T-helper 1 cell treated with Interleukin-12 subunit alpha and Interleukin-12 subunit beta and Interleukin-4 antibody, amounts not matched to agents 30 ng/mL and 1 ng/mL, for 36 hours (primary cell): Measurements from ENCODE around the gene RTF1. TPM values are rescaled to one million over a fixed set of nuclear protein-coding genes. Genes with fewer than 3 reads are reported as not detected.

ENCODE experiments used
- intact Hi-C: fragments of 100-400 bp; cut with micrococcal nuclease; formaldehyde crosslinking; loops from one replicate; pipeline ENCODE4 v1.15.1; 2024
- total RNA-seq: library from RNA; stranded (reverse); gene quantifications from 2 replicates; pipeline ENCODE4 v1.2.3, GENCODE V29; 2022

Gene RTF1
- total RNA-seq, 1 donor from 2014 or later = 43.9 TPM

DNA sequence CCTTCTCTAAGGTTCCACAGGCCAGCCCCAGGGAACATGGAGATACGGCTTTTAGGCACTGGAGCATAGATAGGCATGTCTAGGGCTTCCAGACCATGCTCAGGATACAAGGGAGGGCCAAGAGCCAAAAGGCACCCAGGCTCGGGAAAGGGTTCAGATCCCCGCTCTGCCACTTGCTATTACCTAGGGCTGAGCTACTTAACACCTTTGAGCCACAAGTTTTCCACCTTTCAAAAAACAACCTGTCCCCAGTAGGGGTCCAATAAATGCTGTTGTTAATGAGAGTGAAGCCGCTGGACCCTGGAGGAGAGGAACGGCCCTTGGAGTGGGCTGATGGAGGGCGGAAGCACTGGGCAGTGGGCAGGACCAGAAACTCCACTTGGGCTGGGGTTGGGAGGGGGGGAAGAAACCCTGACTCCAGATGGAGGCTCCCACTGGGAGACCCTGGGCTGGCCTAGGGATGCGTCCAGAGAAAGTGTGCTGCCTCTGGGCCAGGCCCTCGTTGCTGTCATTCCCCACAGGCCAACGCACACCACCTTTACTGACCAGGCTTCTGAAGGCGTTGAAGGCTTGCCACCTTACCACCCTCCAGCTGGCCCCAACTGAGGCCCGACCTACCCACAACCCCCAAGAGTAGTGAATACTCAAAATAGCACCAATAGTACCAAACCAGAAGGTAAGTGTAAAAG lies 68.2 kb downstream of the RTF1 start:
- intact Hi-C loops = loop anchor here (10.0 kb wide), 1 partner anchor 790 kb away; the partner anchor contains the start of genes GANC and TMEM87A

- intact Hi-C loops = loop anchor here (10.0 kb wide), 1 partner anchor 789 kb away; the partner anchor contains the start of genes GANC and TMEM87A
These were observed 69.4 kb downstream of the RTF1 start for GRCh38 chr15:41486286-41486685.

DNA sequence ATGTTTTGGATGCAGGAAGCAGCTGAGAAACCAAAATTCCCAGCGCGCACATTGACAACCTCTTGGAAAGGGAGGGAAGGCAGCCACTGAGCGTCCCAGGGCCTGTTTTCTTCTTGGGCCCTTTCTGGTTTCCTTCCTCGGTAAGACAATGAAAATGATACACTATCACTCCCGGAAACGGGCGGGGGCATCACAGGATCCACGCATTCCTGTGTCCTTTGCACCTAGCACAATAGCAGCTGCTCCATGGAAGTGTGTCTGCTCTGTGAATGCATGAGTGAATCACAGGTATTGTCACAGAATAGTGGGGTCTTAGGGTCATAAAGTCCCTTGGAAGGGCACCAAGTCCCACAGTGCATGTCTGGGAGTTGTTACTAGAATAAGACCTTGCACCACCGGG lies 70.5 kb downstream of the RTF1 start:
- intact Hi-C loops = loop anchor here (10.0 kb wide), 1 partner anchor 787 kb away; the partner anchor contains the start of genes GANC and TMEM87A

GRCh38 chr15:41487802-41488201 lies 70.9 kb downstream of the RTF1 start:
- intact Hi-C loops = loop anchor here (10.0 kb wide), 1 partner anchor 787 kb away; the partner anchor contains the start of genes GANC and TMEM87A

DNA sequence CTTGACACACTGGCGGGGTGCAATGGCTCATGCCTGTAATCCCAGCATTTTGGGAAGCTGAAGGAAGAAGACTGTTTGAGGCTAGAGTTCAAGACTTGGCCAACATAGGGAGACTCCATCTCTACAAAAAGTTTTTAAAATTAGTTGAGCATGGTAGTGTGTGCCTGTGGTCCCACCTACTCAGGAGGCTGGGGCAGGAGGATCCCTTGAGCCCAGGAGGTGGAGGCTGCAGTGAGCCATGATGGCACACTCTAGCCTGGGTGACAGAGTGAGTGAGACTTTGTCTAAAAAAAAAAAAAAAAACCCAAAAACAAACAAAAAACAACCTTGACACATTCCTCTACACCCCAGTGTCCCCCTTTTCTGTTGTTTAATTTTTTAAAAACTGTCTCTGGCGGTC lies 72.7 kb downstream of the RTF1 start:
- intact Hi-C loops = loop anchor here (1.0 to 10.0 kb wide), 8 partner anchors 55 to 785 kb away; partner anchors contain the start of genes CHAC1, GANC, JMJD7 and MGA

- intact Hi-C loops = loop anchor here (1.0 to 5.0 kb wide), 7 partner anchors 54 to 538 kb away; partner anchors contain the start of genes CHAC1, JMJD7, MGA and NDUFAF1
These were observed 73.5 kb downstream of the RTF1 start for GRCh38 chr15:41490355-41490754.

- intact Hi-C loops = loop anchor here (2.0 to 5.0 kb wide), 9 partner anchors 21 to 540 kb away; partner anchors contain the start of genes CHAC1, JMJD7, LTK and MGA
These were observed 75.0 kb downstream of the RTF1 start for GRCh38 chr15:41491889-41492288.

DNA sequence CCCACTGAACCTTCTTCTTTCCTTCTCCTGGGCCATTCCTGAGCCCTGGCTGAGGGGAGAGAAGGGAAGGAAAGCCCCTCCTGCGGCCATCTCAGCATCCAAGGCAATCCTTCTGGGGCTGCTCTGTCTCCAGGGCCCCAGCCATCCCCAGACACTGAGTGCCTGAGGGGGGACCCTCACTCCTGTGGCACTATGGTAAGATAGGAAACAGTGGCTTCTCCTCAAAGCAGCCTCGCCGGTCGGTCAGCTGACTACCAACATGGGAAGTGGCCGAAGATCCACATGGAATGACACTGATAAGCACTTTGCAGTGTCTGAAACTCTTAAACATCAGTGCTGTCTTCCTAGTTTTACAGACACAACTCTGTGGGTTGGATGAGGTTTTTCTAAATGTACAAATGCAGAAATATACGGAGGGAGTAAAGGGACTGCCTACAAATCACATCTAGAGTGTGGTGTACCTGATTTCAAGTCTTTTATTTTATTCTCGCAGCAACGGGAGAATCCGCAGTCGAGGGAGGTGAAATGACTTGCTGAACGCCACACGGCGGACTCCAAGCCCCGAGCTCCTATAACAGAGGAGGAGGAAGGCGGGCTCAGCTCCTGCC lies 75.8 kb downstream of the RTF1 start:
- intact Hi-C loops = loop anchor here (1.0 to 5.0 kb wide), 10 partner anchors 9 to 540 kb away; partner anchors contain the start of genes CHAC1, JMJD7, LTK and MGA

DNA sequence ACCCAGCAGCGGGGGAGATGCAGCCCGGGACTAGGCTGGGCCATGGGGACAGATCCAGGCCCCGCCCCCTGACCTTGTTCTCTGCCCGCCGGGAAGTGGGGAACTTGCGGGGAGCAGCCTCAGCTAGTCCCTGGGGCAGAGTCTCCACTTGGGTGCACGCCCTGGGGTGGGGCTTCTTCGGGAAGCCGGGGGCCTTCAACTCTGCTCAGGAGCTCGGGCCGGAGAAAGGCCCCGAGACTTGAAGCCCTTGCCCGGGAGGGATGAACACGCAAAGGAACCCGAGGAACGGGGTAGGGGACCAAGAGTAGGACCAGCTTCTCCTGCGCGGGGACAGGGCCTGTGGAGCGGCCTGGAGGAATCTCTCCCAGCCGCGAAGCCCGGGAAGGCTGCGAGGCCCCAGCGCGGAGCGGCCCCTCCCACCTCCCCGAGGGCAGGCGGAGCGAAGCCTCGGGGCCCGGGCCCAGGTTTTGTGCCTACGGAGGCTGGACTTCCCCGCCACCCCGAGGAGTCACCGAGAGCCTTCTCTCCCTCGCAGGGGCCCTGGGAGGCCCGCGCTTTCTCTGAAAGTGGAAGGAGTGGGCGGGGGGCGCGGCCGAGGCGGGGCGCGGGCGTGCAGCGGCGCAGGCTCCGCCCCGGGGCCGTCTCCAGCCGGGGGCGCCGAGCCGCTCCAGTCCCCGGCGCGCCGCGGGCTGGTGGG lies 76.5 kb downstream of the RTF1 start, which contains the start of gene ITPKA:
TSS of gene ITPKA (plus strand) at position 670 of the 697 bp plus-strand sequence. CDS start 54 bp downstream, outside the sequence.
- intact Hi-C loops = loop anchor here (1.0 to 5.0 kb wide), 10 partner anchors 9 to 541 kb away; partner anchors contain the start of genes CHAC1, JMJD7, LTK and MGA

DNA sequence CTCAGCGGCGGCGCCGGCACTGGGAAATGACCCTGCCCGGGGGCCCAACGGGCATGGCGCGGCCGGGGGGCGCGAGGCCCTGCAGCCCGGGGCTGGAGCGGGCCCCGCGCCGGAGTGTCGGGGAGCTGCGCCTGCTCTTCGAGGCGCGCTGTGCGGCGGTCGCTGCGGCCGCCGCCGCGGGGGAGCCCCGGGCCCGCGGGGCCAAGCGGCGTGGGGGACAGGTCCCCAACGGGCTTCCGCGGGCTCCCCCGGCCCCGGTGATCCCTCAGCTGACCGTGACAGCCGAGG lies 77.0 kb downstream of the RTF1 start:
- intact Hi-C loops = loop anchor here (1.0 to 5.0 kb wide), 10 partner anchors 8 to 542 kb away; partner anchors contain the start of genes CHAC1, JMJD7, LTK and MGA

GRCh38 chr15:41494190-41494921 lies 77.5 kb downstream of the RTF1 start:
- intact Hi-C loops = loop anchor here (5.0 kb wide), 5 partner anchors 63 to 542 kb away; partner anchors contain the start of genes CHAC1, JMJD7, MGA and RTF1

DNA sequence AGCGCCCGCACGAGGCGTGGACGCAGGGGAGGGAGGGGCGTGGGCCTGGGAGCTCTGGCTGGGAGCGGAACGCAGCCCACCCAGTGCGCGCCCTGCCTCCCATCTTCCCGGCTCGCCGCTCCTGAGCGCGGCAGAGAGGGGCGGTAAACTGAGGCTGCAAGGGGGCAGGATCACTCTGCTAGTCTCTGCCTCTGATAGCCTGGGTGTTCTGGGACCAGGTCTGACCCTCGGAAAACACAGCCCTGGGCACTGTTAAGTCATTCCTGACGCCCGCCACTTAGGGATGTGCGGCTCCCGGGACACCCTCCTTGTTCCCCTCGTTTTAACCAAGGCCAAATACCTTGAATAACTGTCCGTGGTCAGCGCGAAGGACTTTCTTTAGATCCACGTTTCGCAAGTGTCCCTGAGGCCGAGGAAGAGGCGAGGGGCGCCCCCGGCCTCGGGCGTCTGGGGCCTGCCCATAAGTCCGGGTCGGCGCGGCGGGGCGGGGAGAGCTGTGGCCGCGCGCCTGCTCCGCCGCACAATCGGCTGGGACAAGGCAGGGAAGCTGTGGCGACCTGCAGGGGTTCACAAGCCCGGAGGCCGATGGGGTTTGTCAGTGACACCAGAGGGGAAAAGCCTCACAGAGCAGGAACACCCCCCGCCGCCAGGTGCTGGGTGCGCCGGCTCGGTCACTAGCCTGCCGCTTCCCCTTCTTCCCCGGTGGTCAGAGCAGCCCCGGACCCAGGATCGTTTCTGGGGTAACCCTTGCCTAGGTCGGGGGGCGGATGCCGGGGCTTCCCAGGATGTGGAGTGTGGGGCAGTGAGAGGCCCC lies 78.2 kb downstream of the RTF1 start:
- intact Hi-C loops = loop anchor here (5.0 kb wide), 5 partner anchors 62 to 543 kb away; partner anchors contain the start of genes CHAC1, JMJD7, MGA and RTF1

- intact Hi-C loops = no loop called here
These were observed 79.1 kb downstream of the RTF1 start for GRCh38 chr15:41495736-41496599.

- intact Hi-C loops = no loop called here
These were observed 81.8 kb downstream of the RTF1 start for GRCh38 chr15:41498657-41499056.

GRCh38 chr15:41499109-41499851 lies 82.4 kb downstream of the RTF1 start:
- intact Hi-C loops = no loop called here

DNA sequence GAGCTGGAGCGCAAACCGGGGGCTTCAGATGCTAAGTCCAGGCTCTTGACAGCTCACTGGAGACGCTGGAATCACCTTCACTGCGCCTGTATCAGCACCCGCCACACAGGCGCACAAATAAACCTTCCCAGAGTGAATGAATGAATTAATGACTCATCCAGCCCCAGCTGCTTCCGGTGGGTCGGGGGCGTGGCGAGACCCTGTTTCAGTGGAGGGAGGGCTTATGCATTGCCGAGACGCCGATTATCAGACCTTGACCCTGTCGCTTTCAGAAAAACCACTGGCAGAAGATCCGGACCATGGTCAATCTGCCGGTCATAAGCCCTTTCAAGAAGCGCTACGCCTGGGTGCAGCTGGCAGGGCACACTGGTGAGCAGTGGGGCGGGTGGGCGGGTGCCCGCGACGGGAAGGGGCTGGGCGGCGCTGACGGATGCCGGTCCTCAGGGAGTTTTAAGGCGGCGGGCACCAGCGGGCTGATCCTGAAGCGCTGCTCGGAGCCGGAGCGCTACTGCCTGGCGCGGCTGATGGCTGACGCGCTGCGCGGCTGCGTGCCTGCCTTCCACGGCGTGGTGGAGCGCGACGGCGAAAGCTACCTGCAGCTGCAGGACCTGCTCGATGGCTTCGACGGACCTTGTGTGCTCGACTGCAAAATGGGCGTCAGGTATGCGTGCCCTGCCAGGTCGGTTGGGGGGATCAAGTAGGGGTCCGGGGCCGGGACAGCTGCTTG lies 84.5 kb downstream of the RTF1 start:
- intact Hi-C loops = loop anchor here (2.0 kb wide), 1 partner anchor 37 kb away; no protein-coding TSS in a partner anchor
